Lower leg skin (tissue), 3 donors: ENCODE results near the gene CMPK2.

Experiments
- POLR2A ChIP-seq, 2 donors: fragments of 450-650 bp; IDR thresholded peaks; one replicate each; pipeline ENCODE4 v1.6.1; 2016 to 2017; ENCODE audit warnings: antibody characterized with exemption in 2 of 2, mild to moderate bottlenecking in 1 of 2, moderate library complexity in 1 of 2
- TF ChIP-seq, protein P1 (sequence below), 3 donors: fragments of 450-650 bp; IDR thresholded peaks; one replicate each; pipeline ENCODE4 v1.5.1; 2016; ENCODE audit warnings: antibody characterized with exemption in 3 of 3, mild to moderate bottlenecking in 3 of 3, moderate library complexity in 2 of 3

GRCh38 chr2:6865346-6866274, at the start of gene CMPK2:
- no peak for TF ChIP-seq POLR2A (IDR thresholded peaks at IDR 0.05)
- TF ChIP-seq, protein P1, sequence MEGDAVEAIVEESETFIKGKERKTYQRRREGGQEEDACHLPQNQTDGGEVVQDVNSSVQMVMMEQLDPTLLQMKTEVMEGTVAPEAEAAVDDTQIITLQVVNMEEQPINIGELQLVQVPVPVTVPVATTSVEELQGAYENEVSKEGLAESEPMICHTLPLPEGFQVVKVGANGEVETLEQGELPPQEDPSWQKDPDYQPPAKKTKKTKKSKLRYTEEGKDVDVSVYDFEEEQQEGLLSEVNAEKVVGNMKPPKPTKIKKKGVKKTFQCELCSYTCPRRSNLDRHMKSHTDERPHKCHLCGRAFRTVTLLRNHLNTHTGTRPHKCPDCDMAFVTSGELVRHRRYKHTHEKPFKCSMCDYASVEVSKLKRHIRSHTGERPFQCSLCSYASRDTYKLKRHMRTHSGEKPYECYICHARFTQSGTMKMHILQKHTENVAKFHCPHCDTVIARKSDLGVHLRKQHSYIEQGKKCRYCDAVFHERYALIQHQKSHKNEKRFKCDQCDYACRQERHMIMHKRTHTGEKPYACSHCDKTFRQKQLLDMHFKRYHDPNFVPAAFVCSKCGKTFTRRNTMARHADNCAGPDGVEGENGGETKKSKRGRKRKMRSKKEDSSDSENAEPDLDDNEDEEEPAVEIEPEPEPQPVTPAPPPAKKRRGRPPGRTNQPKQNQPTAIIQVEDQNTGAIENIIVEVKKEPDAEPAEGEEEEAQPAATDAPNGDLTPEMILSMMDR (IDR thresholded peaks at IDR 0.05), result no peak
